K562 (cell line): ENCODE results near the gene LYPD3. TPM values are rescaled to one million over a fixed set of nuclear protein-coding genes. Genes with fewer than 3 reads are reported as not detected.

ENCODE experiments used
- ARID1B ChIP-seq: fragments of 450-650 bp; IDR thresholded peaks from 2 replicates; pipeline ENCODE4 v1.6.1; 2016; ENCODE audit warnings: antibody characterized with exemption, mild to moderate bottlenecking, inconsistent platforms
- BRD9 ChIP-seq: fragments of 450-650 bp; IDR thresholded peaks from 2 replicates; pipeline ENCODE4 v1.6.1; 2018; ENCODE audit warnings: low read depth; ENCODE audit not compliant: partially characterized antibody
- CBFA2T2 ChIP-seq: fragments of 450-650 bp; conservative IDR thresholded peaks from 2 replicates; pipeline ENCODE4 v1.6.1; 2017; ENCODE audit warnings: mild to moderate bottlenecking
- ESRRB ChIP-seq: fragments of 250-450 bp; sonication (Bioruptor Pico); IDR thresholded peaks from 2 replicates; pipeline ENCODE4 v1.5.0; 2020; ENCODE audit warnings: mild to moderate bottlenecking, moderate library complexity, borderline replicate concordance
- HMGN3 ChIP-seq: IDR thresholded peaks from 2 replicates; pipeline ENCODE4 v1.6.1; 2011; ENCODE audit warnings: borderline replicate concordance, low read depth, mild to moderate bottlenecking, mixed read lengths, low read length; ENCODE audit not compliant: insufficient read length; ENCODE audit errors: extremely low read depth
- HSF4 ChIP-seq: fragments of 250-450 bp; sonication (Bioruptor Pico); IDR thresholded peaks from 2 replicates; pipeline ENCODE4 v2.1.2; 2022; ENCODE audit warnings: mild to moderate bottlenecking, moderate library complexity, borderline replicate concordance
- MAFK ChIP-seq: IDR thresholded peaks from 2 replicates; pipeline ENCODE4 v1.6.1; 2011; ENCODE audit warnings: low read length, improper control_type of control experiment
- MCM2 ChIP-seq: fragments of 450-650 bp; IDR thresholded peaks from 2 replicates; pipeline ENCODE4 v1.6.1; 2017; ENCODE audit warnings: low read depth, mild to moderate bottlenecking
- POLR3A ChIP-seq: IDR thresholded peaks from 2 replicates; pipeline ENCODE4 v1.6.1; 2011; ENCODE audit warnings: borderline replicate concordance, mild to moderate bottlenecking, moderate library complexity; ENCODE audit not compliant: insufficient read length, insufficient read depth; ENCODE audit errors: extremely low read depth
- SNRNP70 ChIP-seq: fragments of 200-400 bp; formaldehyde crosslinking; optimal IDR thresholded peaks from 2 replicates; pipeline ENCODE3; 2017; ENCODE audit warnings: low read depth, low read length
- SP2 ChIP-seq: IDR thresholded peaks from 2 replicates; pipeline ENCODE4 v1.6.1; 2011; ENCODE audit warnings: mild to moderate bottlenecking, low read depth, low read length, moderate library complexity; ENCODE audit not compliant: poor library complexity, severe bottlenecking; ENCODE audit errors: extremely low read depth
- XRCC4 ChIP-seq: IDR thresholded peaks from one replicate; pipeline ENCODE4 v1.6.1; 2011; ENCODE audit not compliant: insufficient read depth, insufficient read length; ENCODE audit errors: extremely low read depth
- ZNF347 ChIP-seq: fragments of 450-650 bp; formaldehyde crosslinking; IDR thresholded peaks from 2 replicates; pipeline ENCODE4 v1.4.0; 2020; ENCODE audit warnings: low read depth, mild to moderate bottlenecking, moderate library complexity
- polyA plus RNA-seq, 8 experiments: library from polyadenylated mRNA; depleted of rRNA in 4 of 8; stranded (reverse) in 5 of 8; unstranded in 3 of 8; fragments of >200 nt; fragmentation: Nextera tagmentation in 2 of 8; fragmentation: Illumina TruSeq in 1 of 8; extraction: Ambion mirVana in 2 of 8; extraction: Trizol in 1 of 8; gene quantifications; 2 replicates each; pipeline versions ENCODE4 v1.2.1 to v1.2.3, GENCODE V29; 2011 to 2014; ENCODE audit warnings: inconsistent platforms in 1 of 8, missing spikeins in 1 of 8
- total RNA-seq, 7 experiments: library from RNA; depleted of rRNA in 6 of 7; stranded (reverse); fragments of >200 nt in 6 of 7; fragmentation: Illumina TruSeq in 2 of 7; extraction: Trizol in 2 of 7; gene quantifications; 2 replicates each; pipeline versions ENCODE4 v1.2.1 to v1.2.3, GENCODE V29; 2011 to 2021; ENCODE audit warnings: low replicate concordance in 1 of 7
- TF ChIP-seq, protein P1 (sequence below), 3 experiments: fragments of 200-800 bp in 1 of 3; fragments of 250-450 bp in 1 of 3; fragments of 450-650 bp in 1 of 3; sonication (Bioruptor Pico) in 1 of 3; sonication (Bioruptor generic) in 1 of 3; formaldehyde crosslinking in 1 of 3; IDR thresholded peaks; 2 replicates each; pipeline versions ENCODE4 v1.6.1 to v1.8.0; 2016 to 2022; ENCODE audit warnings: mild to moderate bottlenecking in 2 of 3, missing genetic modification characterization in 2 of 3, missing compliant biosample characterization in 1 of 3, moderate library complexity in 1 of 3
- TF ChIP-seq, protein P2 (sequence below): fragments of 250-450 bp; sonication (Bioruptor Pico); IDR thresholded peaks from 2 replicates; pipeline ENCODE4 v1.4.0; 2020
- TF ChIP-seq, protein P3 (sequence below): fragments of 450-650 bp; IDR thresholded peaks from 2 replicates; pipeline ENCODE4 v1.6.1; 2016; ENCODE audit warnings: antibody characterized with exemption

LYPD3 gene
- total and polyA plus RNA-seq, 9 of the 15 experiments (the other 6 are each of a cell fraction or from before 2014, with no cell fraction given): 0.04 to 0.33 (median 0.20) TPM; not detected in 1

DNA sequence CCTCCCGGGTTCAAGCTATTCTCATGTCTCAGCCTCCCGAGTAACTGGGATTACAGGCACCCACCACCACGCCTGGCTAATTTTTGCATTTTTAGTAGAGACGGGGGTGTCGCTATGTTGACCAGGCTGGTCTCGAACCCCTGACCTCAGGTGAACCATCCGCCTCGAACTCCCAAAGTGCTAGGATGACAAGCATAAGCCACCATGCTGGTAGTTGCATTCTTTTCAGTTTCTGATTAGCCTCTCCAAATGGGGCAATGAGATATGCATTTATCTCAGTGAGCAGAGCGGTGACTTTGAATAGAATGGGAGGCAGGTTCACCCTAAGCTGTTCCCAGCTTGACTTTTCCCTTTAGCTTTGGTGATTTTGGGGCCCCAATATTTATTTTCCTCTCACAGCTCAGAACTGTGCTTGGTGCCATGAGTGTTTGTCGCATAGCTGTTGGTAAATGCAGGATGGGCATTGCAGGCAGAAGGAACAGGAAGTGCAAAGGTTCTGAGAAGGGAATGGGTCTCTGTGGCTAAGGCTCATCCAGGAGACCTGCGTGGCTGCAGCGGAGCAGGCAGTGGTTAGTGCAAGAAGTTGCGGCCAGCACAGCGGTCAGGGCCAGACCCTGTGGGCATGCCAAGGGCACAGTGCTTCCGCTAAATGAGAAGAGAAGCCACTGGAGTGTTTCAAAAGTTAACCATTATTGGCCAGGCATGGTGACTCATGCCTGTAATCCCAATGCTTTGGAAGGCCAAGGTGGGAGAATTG is 20.7 kb downstream of the LYPD3 start (continued):
- TF ChIP-seq, protein P1, sequence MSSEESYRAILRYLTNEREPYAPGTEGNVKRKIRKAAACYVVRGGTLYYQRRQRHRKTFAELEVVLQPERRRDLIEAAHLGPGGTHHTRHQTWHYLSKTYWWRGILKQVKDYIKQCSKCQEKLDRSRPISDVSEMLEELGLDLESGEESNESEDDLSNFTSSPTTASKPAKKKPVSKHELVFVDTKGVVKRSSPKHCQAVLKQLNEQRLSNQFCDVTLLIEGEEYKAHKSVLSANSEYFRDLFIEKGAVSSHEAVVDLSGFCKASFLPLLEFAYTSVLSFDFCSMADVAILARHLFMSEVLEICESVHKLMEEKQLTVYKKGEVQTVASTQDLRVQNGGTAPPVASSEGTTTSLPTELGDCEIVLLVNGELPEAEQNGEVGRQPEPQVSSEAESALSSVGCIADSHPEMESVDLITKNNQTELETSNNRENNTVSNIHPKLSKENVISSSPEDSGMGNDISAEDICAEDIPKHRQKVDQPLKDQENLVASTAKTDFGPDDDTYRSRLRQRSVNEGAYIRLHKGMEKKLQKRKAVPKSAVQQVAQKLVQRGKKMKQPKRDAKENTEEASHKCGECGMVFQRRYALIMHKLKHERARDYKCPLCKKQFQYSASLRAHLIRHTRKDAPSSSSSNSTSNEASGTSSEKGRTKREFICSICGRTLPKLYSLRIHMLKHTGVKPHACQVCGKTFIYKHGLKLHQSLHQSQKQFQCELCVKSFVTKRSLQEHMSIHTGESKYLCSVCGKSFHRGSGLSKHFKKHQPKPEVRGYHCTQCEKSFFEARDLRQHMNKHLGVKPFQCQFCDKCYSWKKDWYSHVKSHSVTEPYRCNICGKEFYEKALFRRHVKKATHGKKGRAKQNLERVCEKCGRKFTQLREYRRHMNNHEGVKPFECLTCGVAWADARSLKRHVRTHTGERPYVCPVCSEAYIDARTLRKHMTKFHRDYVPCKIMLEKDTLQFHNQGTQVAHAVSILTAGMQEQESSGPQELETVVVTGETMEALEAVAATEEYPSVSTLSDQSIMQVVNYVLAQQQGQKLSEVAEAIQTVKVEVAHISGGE (CRISPR knock-in tag; IDR thresholded peaks at IDR 0.05): no peak
- TF ChIP-seq ARID1B (peak; percentile 92), POLR3A (peak; percentile 66), ESRRB (no peak), XRCC4 (no peak), HMGN3 (no peak), ZNF347 (CRISPR knock-in tag) (no peak), CBFA2T2 (peak; percentile 82), SNRNP70 (no peak), SP2 (no peak), MCM2 (no peak), BRD9 (no peak), MAFK (no peak), HSF4 (CRISPR knock-in tag) (no peak)
- TF ChIP-seq, protein P2, sequence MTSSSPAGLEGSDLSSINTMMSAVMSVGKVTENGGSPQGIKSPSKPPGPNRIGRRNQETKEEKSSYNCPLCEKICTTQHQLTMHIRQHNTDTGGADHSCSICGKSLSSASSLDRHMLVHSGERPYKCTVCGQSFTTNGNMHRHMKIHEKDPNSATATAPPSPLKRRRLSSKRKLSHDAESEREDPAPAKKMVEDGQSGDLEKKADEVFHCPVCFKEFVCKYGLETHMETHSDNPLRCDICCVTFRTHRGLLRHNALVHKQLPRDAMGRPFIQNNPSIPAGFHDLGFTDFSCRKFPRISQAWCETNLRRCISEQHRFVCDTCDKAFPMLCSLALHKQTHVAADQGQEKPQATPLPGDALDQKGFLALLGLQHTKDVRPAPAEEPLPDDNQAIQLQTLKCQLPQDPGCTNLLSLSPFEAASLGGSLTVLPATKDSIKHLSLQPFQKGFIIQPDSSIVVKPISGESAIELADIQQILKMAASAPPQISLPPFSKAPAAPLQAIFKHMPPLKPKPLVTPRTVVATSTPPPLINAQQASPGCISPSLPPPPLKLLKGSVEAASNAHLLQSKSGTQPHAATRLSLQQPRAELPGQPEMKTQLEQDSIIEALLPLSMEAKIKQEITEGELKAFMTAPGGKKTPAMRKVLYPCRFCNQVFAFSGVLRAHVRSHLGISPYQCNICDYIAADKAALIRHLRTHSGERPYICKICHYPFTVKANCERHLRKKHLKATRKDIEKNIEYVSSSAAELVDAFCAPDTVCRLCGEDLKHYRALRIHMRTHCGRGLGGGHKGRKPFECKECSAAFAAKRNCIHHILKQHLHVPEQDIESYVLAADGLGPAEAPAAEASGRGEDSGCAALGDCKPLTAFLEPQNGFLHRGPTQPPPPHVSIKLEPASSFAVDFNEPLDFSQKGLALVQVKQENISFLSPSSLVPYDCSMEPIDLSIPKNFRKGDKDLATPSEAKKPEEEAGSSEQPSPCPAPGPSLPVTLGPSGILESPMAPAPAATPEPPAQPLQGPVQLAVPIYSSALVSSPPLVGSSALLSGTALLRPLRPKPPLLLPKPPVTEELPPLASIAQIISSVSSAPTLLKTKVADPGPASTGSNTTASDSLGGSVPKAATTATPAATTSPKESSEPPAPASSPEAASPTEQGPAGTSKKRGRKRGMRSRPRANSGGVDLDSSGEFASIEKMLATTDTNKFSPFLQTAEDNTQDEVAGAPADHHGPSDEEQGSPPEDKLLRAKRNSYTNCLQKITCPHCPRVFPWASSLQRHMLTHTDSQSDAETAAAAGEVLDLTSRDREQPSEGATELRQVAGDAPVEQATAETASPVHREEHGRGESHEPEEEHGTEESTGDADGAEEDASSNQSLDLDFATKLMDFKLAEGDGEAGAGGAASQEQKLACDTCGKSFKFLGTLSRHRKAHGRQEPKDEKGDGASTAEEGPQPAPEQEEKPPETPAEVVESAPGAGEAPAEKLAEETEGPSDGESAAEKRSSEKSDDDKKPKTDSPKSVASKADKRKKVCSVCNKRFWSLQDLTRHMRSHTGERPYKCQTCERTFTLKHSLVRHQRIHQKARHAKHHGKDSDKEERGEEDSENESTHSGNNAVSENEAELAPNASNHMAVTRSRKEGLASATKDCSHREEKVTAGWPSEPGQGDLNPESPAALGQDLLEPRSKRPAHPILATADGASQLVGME (CRISPR knock-in tag): no peak
- TF ChIP-seq, protein P3, sequence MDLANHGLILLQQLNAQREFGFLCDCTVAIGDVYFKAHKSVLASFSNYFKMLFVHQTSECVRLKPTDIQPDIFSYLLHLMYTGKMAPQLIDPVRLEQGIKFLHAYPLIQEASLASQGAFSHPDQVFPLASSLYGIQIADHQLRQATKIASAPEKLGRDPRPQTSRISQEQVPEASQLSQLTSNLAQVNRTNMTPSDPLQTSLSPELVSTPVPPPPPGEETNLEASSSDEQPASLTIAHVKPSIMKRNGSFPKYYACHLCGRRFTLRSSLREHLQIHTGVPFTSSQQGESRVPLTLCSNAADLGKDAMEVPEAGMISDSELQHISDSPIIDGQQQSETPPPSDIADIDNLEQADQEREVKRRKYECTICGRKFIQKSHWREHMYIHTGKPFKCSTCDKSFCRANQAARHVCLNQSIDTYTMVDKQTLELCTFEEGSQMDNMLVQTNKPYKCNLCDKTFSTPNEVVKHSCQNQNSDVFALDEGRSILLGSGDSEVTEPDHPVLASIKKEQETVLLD: no peak
